Measurements from ENCODE around the gene LCMT1.

GRCh38 chr16:25065899-25066298 is 45.6 kb upstream of the LCMT1 start:
- no peak for TF ChIP-seq ZNF33B (CRISPR knock-in tag; IDR thresholded peaks at IDR 0.05)
- no peak for TF ChIP-seq ZNF280D (CRISPR knock-in tag; IDR thresholded peaks at IDR 0.05)
- TF ChIP-seq HNRNPL (IDR thresholded peaks at IDR 0.05; ENCODE audit: low read depth, low read length), result no peak
- no peak; the same call in 1 of the 2 replicates for TF ChIP-seq ZNF607 (CRISPR knock-in tag; IDR thresholded peaks at IDR 0.05; ENCODE audit: borderline replicate concordance)
- TF ChIP-seq MAFK (conservative IDR thresholded peaks at IDR 0.05 in 1 of 2, IDR thresholded peaks at IDR 0.05 in 1 of 2; ENCODE audit: low read length in 2 of 2), result no peak
- TF ChIP-seq ZSCAN30 (CRISPR knock-in tag; IDR thresholded peaks at IDR 0.05), result no peak
- peak; percentile 36 for TF ChIP-seq XRCC5 (optimal IDR thresholded peaks at IDR 0.05; ENCODE audit: low read length)
- TF ChIP-seq MAX (IDR thresholded peaks at IDR 0.05), result no peak
- no peak for TF ChIP-seq REST (IDR thresholded peaks at IDR 0.05; ENCODE audit: borderline replicate concordance in 1 of 2, low read depth in 1 of 2, low read length in 2 of 2)
